MM.1S (cell line): ENCODE measurements around the gene VRK2.
"Not testable (repeated sequence)": the region's sequence is repeated elsewhere in the genome, so short reads cannot be mapped to it uniquely, and the experiment has no call there.

ENCODE experiments used
- DNase-seq: peaks from one replicate; pipeline ENCODE4 v3.0.0-alpha.2; 2015
- H2AFZ ChIP-seq: fragments of 300-600 bp; sonication (generic); 2 replicates; pipeline ENCODE4 v1.6.0; 2016; ENCODE audit warnings: antibody characterized with exemption, low read length
- H3F3A ChIP-seq: fragments of 300-600 bp; sonication (generic); 2 replicates; pipeline ENCODE4 v1.6.1; 2016; ENCODE audit warnings: mild to moderate bottlenecking, antibody characterized with exemption, low read length, moderate library complexity, mixed read lengths; ENCODE audit not compliant: insufficient read depth
- H3K27ac ChIP-seq: fragments of 300-600 bp; sonication (generic); 2 replicates; pipeline ENCODE4 v1.5.1; 2016; ENCODE audit warnings: mild to moderate bottlenecking, low read length
- H3K27me3 ChIP-seq: fragments of 300-600 bp; sonication (generic); replicated peaks from 2 replicates; pipeline ENCODE4 v1.6.0; 2016; ENCODE audit warnings: low read length; ENCODE audit not compliant: insufficient read depth
- H3K36me3 ChIP-seq: fragments of 300-600 bp; sonication (generic); replicated peaks from 2 replicates; pipeline ENCODE4 v1.6.1; 2016; ENCODE audit warnings: mild to moderate bottlenecking, low read length, mixed read lengths; ENCODE audit not compliant: insufficient read depth
- H3K4me1 ChIP-seq: fragments of 300-600 bp; sonication (generic); 2 replicates; pipeline ENCODE4 v1.6.1; 2016; ENCODE audit warnings: low read length, mixed read lengths
- H3K4me2 ChIP-seq: fragments of 300-600 bp; sonication (generic); 2 replicates; pipeline ENCODE4 v1.6.0; 2016; ENCODE audit warnings: low read depth, low read length
- H3K4me3 ChIP-seq: fragments of 300-600 bp; sonication (generic); 2 replicates; pipeline ENCODE4 v1.5.1; 2016; ENCODE audit warnings: low read length, mixed read lengths
- H3K79me2 ChIP-seq: fragments of 300-600 bp; sonication (generic); 2 replicates; pipeline ENCODE4 v1.6.1; 2016; ENCODE audit warnings: mixed run types, low read length, mixed read lengths
- H3K9ac ChIP-seq: fragments of 300-600 bp; sonication (generic); 2 replicates; pipeline ENCODE4 v1.6.1; 2016; ENCODE audit warnings: low read length, mixed read lengths
- H3K9me2 ChIP-seq: fragments of 300-600 bp; sonication (generic); replicated peaks from 2 replicates; pipeline ENCODE4 v1.6.1; 2016; ENCODE audit warnings: mild to moderate bottlenecking, low read length, mixed read lengths; ENCODE audit not compliant: insufficient read depth
- H3K9me3 ChIP-seq: fragments of 300-600 bp; sonication (generic); replicated peaks from 2 replicates; pipeline ENCODE4 v1.6.1; 2016; ENCODE audit warnings: mild to moderate bottlenecking, low read length, mixed read lengths; ENCODE audit not compliant: insufficient read depth
- H4K20me1 ChIP-seq: fragments of 300-600 bp; sonication (generic); 2 replicates; pipeline ENCODE4 v1.6.1; 2016; ENCODE audit warnings: mild to moderate bottlenecking, low read length, moderate library complexity, mixed read lengths; ENCODE audit not compliant: insufficient read depth
- EZH2 ChIP-seq: fragments of 300-600 bp; sonication (generic); optimal IDR thresholded peaks from 2 replicates; pipeline ENCODE3; 2017; ENCODE audit warnings: low read depth, mild to moderate bottlenecking, antibody characterized with exemption, low read length, mixed read lengths
- EZH2phosphoT487 ChIP-seq: fragments of 300-600 bp; sonication (generic); IDR thresholded peaks from 2 replicates; pipeline ENCODE4 v1.6.1; 2018; ENCODE audit warnings: antibody characterized with exemption, low read length
- TF ChIP-seq, protein P1 (sequence below): fragments of 300-600 bp; sonication (generic); IDR thresholded peaks from 2 replicates; pipeline ENCODE4 v1.5.1; 2016; ENCODE audit warnings: antibody characterized with exemption, low read length, mixed read lengths

VRK2 gene

GRCh38 chr2:58138396-58139030 lies 91.9 kb downstream of the VRK2 start:
- Histone ChIP-seq H3K4me2 (no peak overlapping the region), H3K27me3 (no peaks in the 10 kb centered on the region), H3K4me3 (no peak overlapping the region), H3K27ac (no peak overlapping the region), H2AFZ (no peak overlapping the region), H3K4me1 (no peaks in the 10 kb centered on the region), H3K36me3 (no peaks in the 10 kb centered on the region), H3K79me2 (no peaks in the 10 kb centered on the region), H4K20me1 (no peaks in the 10 kb centered on the region), H3F3A (no peaks in the 10 kb centered on the region), H3K9me3 (no peaks in the 10 kb centered on the region), H3K9me2 (no peaks in the 10 kb centered on the region), H3K9ac (no peak overlapping the region)
- no peak for TF ChIP-seq EZH2
- no peak for TF ChIP-seq EZH2phosphoT487
- TF ChIP-seq, protein P1, sequence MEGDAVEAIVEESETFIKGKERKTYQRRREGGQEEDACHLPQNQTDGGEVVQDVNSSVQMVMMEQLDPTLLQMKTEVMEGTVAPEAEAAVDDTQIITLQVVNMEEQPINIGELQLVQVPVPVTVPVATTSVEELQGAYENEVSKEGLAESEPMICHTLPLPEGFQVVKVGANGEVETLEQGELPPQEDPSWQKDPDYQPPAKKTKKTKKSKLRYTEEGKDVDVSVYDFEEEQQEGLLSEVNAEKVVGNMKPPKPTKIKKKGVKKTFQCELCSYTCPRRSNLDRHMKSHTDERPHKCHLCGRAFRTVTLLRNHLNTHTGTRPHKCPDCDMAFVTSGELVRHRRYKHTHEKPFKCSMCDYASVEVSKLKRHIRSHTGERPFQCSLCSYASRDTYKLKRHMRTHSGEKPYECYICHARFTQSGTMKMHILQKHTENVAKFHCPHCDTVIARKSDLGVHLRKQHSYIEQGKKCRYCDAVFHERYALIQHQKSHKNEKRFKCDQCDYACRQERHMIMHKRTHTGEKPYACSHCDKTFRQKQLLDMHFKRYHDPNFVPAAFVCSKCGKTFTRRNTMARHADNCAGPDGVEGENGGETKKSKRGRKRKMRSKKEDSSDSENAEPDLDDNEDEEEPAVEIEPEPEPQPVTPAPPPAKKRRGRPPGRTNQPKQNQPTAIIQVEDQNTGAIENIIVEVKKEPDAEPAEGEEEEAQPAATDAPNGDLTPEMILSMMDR, result no peak
- DNase-seq, result no peak

DNA sequence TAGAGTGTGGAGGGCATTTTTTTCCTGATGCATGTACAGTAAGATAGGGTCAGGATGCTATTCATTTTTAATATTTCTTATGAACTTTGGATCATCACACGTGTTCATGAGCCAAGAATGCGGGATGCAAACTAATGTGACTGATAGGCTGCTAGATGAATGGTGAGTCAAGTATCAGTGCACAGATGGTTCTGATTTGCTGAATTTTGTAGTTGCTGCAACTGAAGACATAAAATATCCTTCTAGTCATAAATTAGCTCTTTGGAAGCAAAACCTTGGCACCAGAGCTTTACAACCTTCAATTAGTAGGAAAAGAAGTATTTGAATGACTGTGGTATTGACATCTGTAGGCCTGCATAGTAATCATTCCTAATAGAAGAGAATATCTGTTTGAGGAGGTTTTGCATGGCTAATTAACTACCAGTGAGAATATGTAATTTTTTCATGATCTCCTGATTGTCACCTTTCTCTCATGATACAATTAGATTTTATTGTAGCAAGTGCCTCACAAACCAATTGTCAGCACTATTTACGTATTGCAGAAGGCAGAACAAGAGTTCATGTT lies 94.0 kb downstream of the VRK2 start:
- H3K4me2 ChIP-seq, result no peak overlapping the region
- H3K36me3 ChIP-seq, result no peaks in the 10 kb centered on the region
- H3K79me2 ChIP-seq, result no peaks in the 10 kb centered on the region
- no peaks in the 10 kb centered on the region for H3K9me3 ChIP-seq
- H3K4me1 ChIP-seq, result no peaks in the 10 kb centered on the region
- TF ChIP-seq, protein P1, result no peak
- TF ChIP-seq EZH2 (no peak), EZH2phosphoT487 (no peak)
- no peaks in the 10 kb centered on the region for H3K27me3 ChIP-seq
- H3K27ac ChIP-seq, result no peak overlapping the region
- H4K20me1 ChIP-seq, result no peaks in the 10 kb centered on the region
- H3K9ac ChIP-seq, result no peak overlapping the region
- H2AFZ ChIP-seq, result no peak overlapping the region
- no peaks in the 10 kb centered on the region for H3K9me2 ChIP-seq
- no peaks in the 10 kb centered on the region for H3F3A ChIP-seq
- DNase-seq, result no peak
- no peak overlapping the region for H3K4me3 ChIP-seq

- not testable (repeated sequence) for H3K4me2 ChIP-seq, H4K20me1 ChIP-seq, H3K27ac ChIP-seq, H2AFZ ChIP-seq, H3K4me1 ChIP-seq, H3F3A ChIP-seq, H3K9ac ChIP-seq, DNase-seq, H3K36me3 ChIP-seq, H3K9me3 ChIP-seq, H3K27me3 ChIP-seq, H3K4me3 ChIP-seq, H3K9me2 ChIP-seq, H3K79me2 ChIP-seq
Measured at GRCh38 chr2:58145769-58146168, 99.2 kb downstream of the VRK2 start.

GRCh38 chr2:58146707-58147106 lies 100.1 kb downstream of the VRK2 start:
- Histone ChIP-seq H3K9ac (no peak overlapping the region), H3K27ac (no peak overlapping the region), H3K9me3 (no peaks in the 10 kb centered on the region), H3K4me1 (no peaks in the 10 kb centered on the region), H3K9me2 (no peaks in the 10 kb centered on the region), H4K20me1 (no peaks in the 10 kb centered on the region), H2AFZ (no peak overlapping the region), H3F3A (no peaks in the 10 kb centered on the region), H3K4me2 (no peak overlapping the region), H3K27me3 (no peaks in the 10 kb centered on the region), H3K79me2 (no peaks in the 10 kb centered on the region), H3K4me3 (no peak overlapping the region), H3K36me3 (no peaks in the 10 kb centered on the region)
- TF ChIP-seq EZH2 (no peak), EZH2phosphoT487 (no peak)
- TF ChIP-seq, protein P1, result no peak
- DNase-seq, result no peak
